Posterior vena cava (tissue), 2 donors: ENCODE data around the gene NIT1. TPM values are rescaled to one million over a fixed set of nuclear protein-coding genes. Genes with fewer than 3 reads are reported as not detected.

Experiments used
- DNase-seq: peaks from one replicate; pipeline ENCODE4 v3.0.0-alpha.2; 2020; ENCODE audit warnings: low spot score
- intact Hi-C, 2 donors: fragments of 100-400 bp; cut with DNase I; formaldehyde crosslinking; loops; one replicate each; pipeline versions ENCODE4 v1.14.1 to v1.14.2; 2022 to 2023
- total RNA-seq, 2 donors: library from RNA; stranded (reverse); fragmentation: NEBNext Ultra II Directional; extraction: Animal tissue kit (Norgen Biotek cat#: 25700); gene quantifications; one replicate each; pipeline ENCODE4 v1.2.1, GENCODE V29; 2021
- donor health status: DM: yes; HTN: yes; CAD: no.
- donor health status: DM: yes; HTN: yes; CAD: no.

The NIT1 gene
- total RNA-seq, 2 donors from 2014 or later: 23.7 to 29.6 TPM

DNA sequence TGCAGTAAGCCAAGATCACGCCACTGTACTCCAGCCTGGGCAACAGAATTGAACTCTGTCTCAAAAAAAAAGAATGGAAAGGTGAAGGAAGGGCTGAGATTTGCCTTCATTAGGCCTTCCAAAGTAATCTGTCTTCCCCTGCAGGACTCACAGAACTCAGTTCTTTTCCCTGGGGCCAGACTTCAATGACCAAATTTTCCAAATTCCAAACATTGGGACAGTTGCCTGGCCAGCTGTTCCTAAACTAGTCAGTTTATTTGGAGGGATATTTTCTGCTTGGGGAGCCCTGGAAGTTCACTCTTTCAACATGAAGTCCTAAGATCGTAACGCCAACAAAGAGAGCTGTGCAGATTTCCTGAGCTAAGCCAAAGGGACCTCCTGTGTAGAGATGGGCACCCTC is 20.0 kb downstream of the NIT1 start:
- no peak for DNase-seq
- intact Hi-C loops: no loop called here

- intact Hi-C loops: no loop called here
Observed at GRCh38 chr1:161138431-161138830, 20.5 kb downstream of the NIT1 start.

GRCh38 chr1:161139766-161140165 is 21.9 kb downstream of the NIT1 start:
- intact Hi-C loops: no loop called here

More at GRCh38 chr1:161138431-161138830, 20.5 kb downstream of the NIT1 start:
- no peak for DNase-seq

GRCh38 chr1:161140755-161141400 is 23.0 kb downstream of the NIT1 start:
- DNase-seq: no peak
- intact Hi-C loops: no loop called here

More at GRCh38 chr1:161139766-161140165, 21.9 kb downstream of the NIT1 start:
- no peak for DNase-seq

- intact Hi-C loops: no loop called here
- no peak for DNase-seq
Observed at GRCh38 chr1:161145832-161146231, 27.9 kb downstream of the NIT1 start.

- intact Hi-C loops: no loop called here
Observed at GRCh38 chr1:161153176-161153575, 35.3 kb downstream of the NIT1 start.

GRCh38 chr1:161153682-161154337 is 35.9 kb downstream of the NIT1 start, which contains the start of gene UFC1:
Gene UFC1 (plus strand): TSS chr1:161153978. CDS start chr1:161153998, 20 bp downstream.
- intact Hi-C loops: no loop called here
- DNase-seq: peak; percentile 94

More at GRCh38 chr1:161153176-161153575, 35.3 kb downstream of the NIT1 start:
- DNase-seq: no peak

- no peak for DNase-seq
- intact Hi-C loops: no loop called here
Observed at GRCh38 chr1:161157867-161158266, 40.0 kb downstream of the NIT1 start.

- intact Hi-C loops: no loop called here
- DNase-seq: no peak
Observed at GRCh38 chr1:161158316-161159010, 40.6 kb downstream of the NIT1 start.

GRCh38 chr1:161159087-161159912 is 41.4 kb downstream of the NIT1 start, which contains the start of gene USP21:
Gene USP21 (plus strand): TSS chr1:161159500. CDS start chr1:161160641, 1,141 bp downstream.
- intact Hi-C loops: no loop called here
- peak; percentile 98 for DNase-seq

DNA sequence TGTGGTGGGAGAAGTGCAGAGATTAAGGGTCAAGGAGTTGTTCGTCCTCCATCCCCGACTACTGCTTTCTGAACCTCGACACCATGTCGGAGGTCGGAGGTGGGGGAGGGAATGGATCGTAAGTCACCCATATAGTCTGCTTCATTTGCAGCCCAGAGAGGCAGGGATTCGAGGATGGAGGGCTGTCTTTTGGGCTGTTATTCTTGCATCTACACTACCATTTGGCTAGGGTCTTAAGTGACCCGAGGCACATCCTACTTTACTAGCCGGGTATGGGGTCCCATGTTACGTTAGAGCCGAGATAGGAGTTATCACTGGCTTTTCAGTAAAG is 42.0 kb downstream of the NIT1 start:
- DNase-seq: no peak
- intact Hi-C loops: no loop called here

DNA sequence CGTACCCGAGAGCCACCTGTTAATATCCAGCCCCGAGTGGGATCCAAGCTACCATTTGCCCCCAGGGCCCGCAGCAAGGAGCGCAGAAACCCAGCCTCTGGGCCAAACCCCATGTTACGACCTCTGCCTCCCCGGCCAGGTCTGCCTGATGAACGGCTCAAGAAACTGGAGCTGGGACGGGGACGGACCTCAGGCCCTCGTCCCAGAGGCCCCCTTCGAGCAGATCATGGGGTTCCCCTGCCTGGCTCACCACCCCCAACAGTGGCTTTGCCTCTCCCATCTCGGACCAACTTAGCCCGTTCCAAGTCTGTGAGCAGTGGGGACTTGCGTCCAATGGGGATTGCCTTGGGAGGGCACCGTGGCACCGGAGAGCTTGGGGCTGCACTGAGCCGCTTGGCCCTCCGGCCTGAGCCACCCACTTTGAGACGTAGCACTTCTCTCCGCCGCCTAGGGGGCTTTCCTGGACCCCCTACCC is 42.8 kb downstream of the NIT1 start:
- intact Hi-C loops: no loop called here
- DNase-seq: peak; percentile 75

DNA sequence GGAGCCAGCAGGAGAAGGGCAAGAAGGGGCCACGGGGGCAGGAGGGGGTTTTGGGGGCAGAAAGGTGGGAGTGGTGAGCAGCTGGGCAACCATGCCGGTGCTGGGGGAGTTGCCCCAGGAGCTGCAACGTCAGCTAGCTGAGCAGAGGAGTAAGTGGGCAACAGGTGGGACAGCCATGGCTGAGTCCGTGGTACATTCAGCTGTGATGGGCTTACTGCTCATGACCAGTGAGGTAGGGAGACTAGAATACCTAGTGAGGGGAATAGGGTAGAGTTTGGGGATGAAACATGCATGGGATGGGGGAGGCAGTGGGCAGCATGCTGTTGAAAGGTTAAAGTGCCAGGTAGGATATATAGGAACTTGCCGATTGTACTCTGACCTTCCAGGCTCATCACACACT is 43.7 kb downstream of the NIT1 start:
- intact Hi-C loops: no loop called here

DNA sequence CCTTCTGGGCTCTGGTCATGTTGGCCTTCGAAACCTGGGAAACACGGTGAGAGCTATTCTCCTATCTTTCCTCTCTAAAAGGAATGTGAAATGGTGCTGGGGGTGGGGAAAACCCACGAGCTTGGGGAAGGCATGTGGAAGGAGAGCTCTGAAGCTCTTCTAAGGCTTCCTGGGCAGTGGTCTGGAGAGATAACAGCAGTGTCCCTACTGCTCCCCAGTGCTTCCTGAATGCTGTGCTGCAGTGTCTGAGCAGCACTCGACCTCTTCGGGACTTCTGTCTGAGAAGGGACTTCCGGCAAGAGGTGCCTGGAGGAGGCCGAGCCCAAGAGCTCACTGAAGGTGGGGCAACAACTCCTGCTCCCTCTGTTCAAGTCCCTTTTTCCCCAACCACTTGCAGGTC is 44.1 kb downstream of the NIT1 start:
- intact Hi-C loops: no loop called here
- DNase-seq: no peak

More for the DNA sequence above, 43.7 kb downstream of the NIT1 start:
- DNase-seq: no peak

- DNase-seq: no peak
- intact Hi-C loops: no loop called here
Observed at GRCh38 chr1:161162806-161163205, 44.9 kb downstream of the NIT1 start.

DNA sequence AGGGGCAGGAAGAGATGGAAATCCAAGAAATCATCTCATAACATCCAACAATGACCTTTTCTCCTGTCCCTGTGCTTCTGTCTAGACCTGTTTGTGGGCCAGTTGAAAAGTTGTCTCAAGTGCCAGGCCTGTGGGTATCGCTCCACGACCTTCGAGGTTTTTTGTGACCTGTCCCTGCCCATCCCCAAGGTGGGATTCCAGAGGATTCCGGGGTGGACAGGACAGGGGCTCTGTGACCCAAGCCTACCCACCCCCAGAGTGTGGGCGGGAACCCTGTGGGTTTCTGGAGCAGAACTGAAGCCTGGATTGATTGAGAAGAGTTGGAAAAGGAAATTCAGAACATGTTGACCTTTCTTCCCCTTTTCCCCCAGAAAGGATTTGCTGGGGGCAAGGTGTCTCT is 45.9 kb downstream of the NIT1 start:
- peak; percentile 77 for DNase-seq
- intact Hi-C loops: no loop called here

DNA sequence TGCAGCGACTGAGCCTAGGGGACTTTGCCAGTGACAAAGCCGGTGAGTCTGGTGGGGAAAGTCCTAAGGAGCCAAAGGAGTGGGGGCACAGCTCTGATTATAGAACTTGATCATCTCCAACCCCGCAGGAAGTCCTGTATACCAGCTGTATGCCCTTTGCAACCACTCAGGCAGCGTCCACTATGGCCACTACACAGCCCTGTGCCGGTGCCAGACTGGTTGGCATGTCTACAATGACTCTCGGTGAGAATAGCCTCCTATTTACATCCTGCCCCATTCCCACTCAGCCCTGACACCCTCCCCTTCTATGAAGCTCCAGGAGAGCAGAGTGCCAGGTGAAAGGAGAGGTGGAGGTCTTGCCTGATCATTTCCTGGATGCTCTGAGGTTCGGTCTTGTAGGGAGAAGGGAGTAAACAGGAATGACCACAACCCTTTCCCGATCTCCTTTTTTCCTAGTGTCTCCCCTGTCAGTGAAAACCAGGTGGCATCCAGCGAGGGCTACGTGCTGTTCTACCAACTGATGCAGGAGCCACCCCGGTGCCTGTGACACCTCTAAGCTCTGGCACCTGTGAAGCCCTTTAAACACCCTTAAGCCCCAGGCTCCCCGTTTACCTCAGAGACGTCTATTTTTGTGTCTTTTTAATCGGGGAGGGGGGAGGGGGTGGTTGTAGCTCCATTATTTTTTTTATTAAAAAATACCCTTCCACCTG is 47.2 kb downstream of the NIT1 start:
- intact Hi-C loops: no loop called here
- peak; percentile 51 for DNase-seq

GRCh38 chr1:161165742-161166668 is 48.1 kb downstream of the NIT1 start, which contains the start of gene PPOX:
Gene PPOX (plus strand): TSS chr1:161166426. CDS start chr1:161166848, 422 bp downstream.
- DNase-seq: peak; percentile 99
- intact Hi-C loops: no loop called here
